Activated T-helper 1 cell treated with anti-CD3 and anti-CD28 coated beads, Interleukin-2, amount 50 U/mL, for 16 hours (primary cell): ENCODE measurements around the gene PHF5A.
"Not testable (repeated sequence)": the region's sequence is repeated elsewhere in the genome, so short reads cannot be mapped to it uniquely, and the experiment has no call there.

ENCODE experiments used
- DNase-seq, 2 donors: peaks; one replicate each; pipeline ENCODE4 v3.0.0-alpha.2; 2020; ENCODE audit warnings: low read depth in 1 of 2, low spot score in 1 of 2

PHF5A gene

GRCh38 chr22:41447435-41448188 lies 20.9 kb downstream of the PHF5A start:
- DNase-seq = peak; percentile 20 to 42

- peak; percentile 90 to 92 for DNase-seq
These were observed 21.7 kb downstream of the PHF5A start, which contains the start of gene TOB2 for GRCh38 chr22:41446639-41447434. TSS of gene TOB2 (minus strand) at chr22:41446801. CDS start at chr22:41437345, 9,456 bp downstream.

- DNase-seq = no peak
These were observed 22.4 kb downstream of the PHF5A start for GRCh38 chr22:41446057-41446501.

GRCh38 chr22:41445129-41446056 lies 23.1 kb downstream of the PHF5A start:
- no peak for DNase-seq

- DNase-seq = peak; percentile 55 to 73
These were observed 23.9 kb downstream of the PHF5A start for GRCh38 chr22:41444360-41445128.

GRCh38 chr22:41442240-41442792 lies 26.2 kb downstream of the PHF5A start:
- DNase-seq = no peak

- not testable (repeated sequence) for DNase-seq
These were observed 28.0 kb downstream of the PHF5A start for GRCh38 chr22:41440511-41440910.

GRCh38 chr22:41437198-41437597 lies 31.3 kb downstream of the PHF5A start:
- DNase-seq = no peak

- DNase-seq = no peak
These were observed 32.0 kb downstream of the PHF5A start for GRCh38 chr22:41436322-41437113.

GRCh38 chr22:41435560-41435959 lies 32.9 kb downstream of the PHF5A start:
- DNase-seq = no peak

- not testable (repeated sequence) for DNase-seq
These were observed 34.0 kb downstream of the PHF5A start for GRCh38 chr22:41434361-41435003.

- DNase-seq = not testable (repeated sequence)
These were observed 35.0 kb downstream of the PHF5A start for GRCh38 chr22:41433480-41433879.

GRCh38 chr22:41431656-41432055 lies 36.8 kb downstream of the PHF5A start:
- no peak for DNase-seq

- DNase-seq = no peak
These were observed 38.5 kb downstream of the PHF5A start for GRCh38 chr22:41429951-41430332.

- DNase-seq = no peak
These were observed 39.1 kb downstream of the PHF5A start for GRCh38 chr22:41429232-41429950.

- DNase-seq = no peak
These were observed 42.7 kb downstream of the PHF5A start for GRCh38 chr22:41425660-41426365.

- no peak for DNase-seq
These were observed 49.8 kb downstream of the PHF5A start for GRCh38 chr22:41418717-41419116.
